Stimulated activated memory B cell treated with anti-CD40 and anti-IgM and Interleukin-4, amounts not matched to agents 10 μg/mL and 1 μg/mL and 100 μg/mL, for 72 hours (primary cell): Measurements from ENCODE around the gene FILIP1L.
A peak's percentile ranks its signal among the peaks of the same experiment; 100 is the strongest.

ENCODE experiments used
- ATAC-seq: fragments of 150-1000 bp; cut with Tn5 transposase; 2 replicates; pipeline ENCODE4 v1.10.0; 2021
- H3K27ac Mint-ChIP-seq: one replicate; pipeline ENCODE4 v1.8.0; 2022; ENCODE audit warnings: mild to moderate bottlenecking, mixed read lengths
- H3K27me3 Mint-ChIP-seq: one replicate; pipeline ENCODE4 v1.8.0; 2022; ENCODE audit warnings: mixed read lengths
- H3K36me3 Mint-ChIP-seq: one replicate; pipeline ENCODE4 v1.8.0; 2022; ENCODE audit warnings: mixed read lengths
- H3K4me1 Mint-ChIP-seq: one replicate; pipeline ENCODE4 v1.8.0; 2022; ENCODE audit warnings: mixed read lengths
- H3K4me3 Mint-ChIP-seq: one replicate; pipeline ENCODE4 v1.8.0; 2022; ENCODE audit warnings: mild to moderate bottlenecking, moderate library complexity, mixed read lengths
- H3K9me3 Mint-ChIP-seq: one replicate; pipeline ENCODE4 v1.8.0; 2022; ENCODE audit warnings: mixed read lengths

FILIP1L gene

GRCh38 chr3:100076731-100077529 is 37.4 kb downstream of the FILIP1L start:
- Mint-ChIP-seq H3K4me1 (peaks cover 23% of the 10 kb centered on the region), H3K27ac (no peak overlapping the region), H3K27me3 (no peaks in the 10 kb centered on the region), H3K36me3 (peaks cover 10% of the 10 kb centered on the region), H3K4me3 (no peak overlapping the region), H3K9me3 (no peaks in the 10 kb centered on the region)
- ATAC-seq, result no peak

- no peaks in the 10 kb centered on the region for H3K27me3 Mint-ChIP-seq
- no peak overlapping the region for H3K4me3 Mint-ChIP-seq
- no peaks in the 10 kb centered on the region for H3K9me3 Mint-ChIP-seq
These were observed 38.2 kb downstream of the FILIP1L start for GRCh38 chr3:100075851-100076730.

GRCh38 chr3:100075196-100075595 is 39.1 kb downstream of the FILIP1L start:
- Mint-ChIP-seq H3K4me1 (peaks cover 30% of the 10 kb centered on the region), H3K9me3 (no peaks in the 10 kb centered on the region), H3K27ac (no peak overlapping the region), H3K27me3 (no peaks in the 10 kb centered on the region), H3K4me3 (no peak overlapping the region), H3K36me3 (peaks cover 10% of the 10 kb centered on the region)
- ATAC-seq, result no peak

More at GRCh38 chr3:100075851-100076730, 38.2 kb downstream of the FILIP1L start:
- Mint-ChIP-seq H3K36me3 (peaks cover 10% of the 10 kb centered on the region), H3K4me1 (peaks cover 30% of the 10 kb centered on the region), H3K27ac (no peak overlapping the region)
- no peak for ATAC-seq

GRCh38 chr3:100073714-100074307 is 40.5 kb downstream of the FILIP1L start:
- Mint-ChIP-seq H3K4me1 (peaks cover 39% of the 10 kb centered on the region), H3K9me3 (no peaks in the 10 kb centered on the region), H3K27me3 (no peaks in the 10 kb centered on the region), H3K36me3 (peaks cover 10% of the 10 kb centered on the region), H3K4me3 (peak overlapping the region; percentile 69), H3K27ac (peak overlapping the region; percentile 76)
- peak; percentile 50 for ATAC-seq

GRCh38 chr3:100073049-100073713 is 41.1 kb downstream of the FILIP1L start:
- Mint-ChIP-seq H3K4me3 (no peak overlapping the region), H3K27me3 (no peaks in the 10 kb centered on the region), H3K4me1 (peaks cover 42% of the 10 kb centered on the region), H3K9me3 (no peaks in the 10 kb centered on the region), H3K36me3 (peaks cover 10% of the 10 kb centered on the region), H3K27ac (peak overlapping the region; percentile 76)
- ATAC-seq, result no peak

- peaks cover 10% of the 10 kb centered on the region for H3K36me3 Mint-ChIP-seq
- peak; percentile 75 for ATAC-seq
- H3K27me3 Mint-ChIP-seq, result no peaks in the 10 kb centered on the region
- H3K27ac Mint-ChIP-seq, result peak overlapping the region; percentile 30
- no peak overlapping the region for H3K4me3 Mint-ChIP-seq
- no peaks in the 10 kb centered on the region for H3K9me3 Mint-ChIP-seq
- H3K4me1 Mint-ChIP-seq, result peaks cover 42% of the 10 kb centered on the region
These were observed 41.8 kb downstream of the FILIP1L start for GRCh38 chr3:100072326-100073048.

GRCh38 chr3:100069472-100069871 is 44.8 kb downstream of the FILIP1L start:
- peak overlapping the region; percentile 17 for H3K27ac Mint-ChIP-seq
- no peak overlapping the region for H3K4me3 Mint-ChIP-seq
- H3K4me1 Mint-ChIP-seq, result peaks cover 42% of the 10 kb centered on the region
- ATAC-seq, result no peak
- no peaks in the 10 kb centered on the region for H3K36me3 Mint-ChIP-seq
- no peaks in the 10 kb centered on the region for H3K9me3 Mint-ChIP-seq
- no peaks in the 10 kb centered on the region for H3K27me3 Mint-ChIP-seq

- Mint-ChIP-seq H3K9me3 (no peaks in the 10 kb centered on the region), H3K4me1 (peaks cover 36% of the 10 kb centered on the region), H3K27ac (peak overlapping the region; percentile 17), H3K27me3 (no peaks in the 10 kb centered on the region), H3K4me3 (no peak overlapping the region), H3K36me3 (no peaks in the 10 kb centered on the region)
- peak; percentile 83 for ATAC-seq
These were observed 45.5 kb downstream of the FILIP1L start for GRCh38 chr3:100068826-100069225.

- Mint-ChIP-seq H3K9me3 (no peaks in the 10 kb centered on the region), H3K4me1 (peaks cover 25% of the 10 kb centered on the region), H3K27ac (no peak overlapping the region)
These were observed 46.7 kb downstream of the FILIP1L start for GRCh38 chr3:100067589-100067988.

GRCh38 chr3:100063929-100064461 is 50.3 kb downstream of the FILIP1L start:
- Mint-ChIP-seq H3K27ac (no peak overlapping the region), H3K9me3 (no peaks in the 10 kb centered on the region), H3K4me3 (no peak overlapping the region), H3K27me3 (no peaks in the 10 kb centered on the region), H3K36me3 (peaks cover 8% of the 10 kb centered on the region), H3K4me1 (peaks cover 5% of the 10 kb centered on the region)
- ATAC-seq, result no peak

More at GRCh38 chr3:100067589-100067988, 46.7 kb downstream of the FILIP1L start:
- H3K4me3 Mint-ChIP-seq, result no peak overlapping the region
- no peaks in the 10 kb centered on the region for H3K27me3 Mint-ChIP-seq
- peaks cover 3% of the 10 kb centered on the region for H3K36me3 Mint-ChIP-seq
- ATAC-seq, result no peak

GRCh38 chr3:100062665-100063064 is 51.6 kb downstream of the FILIP1L start:
- Mint-ChIP-seq H3K36me3 (peaks cover 8% of the 10 kb centered on the region), H3K9me3 (no peaks in the 10 kb centered on the region), H3K27ac (no peak overlapping the region), H3K4me3 (no peak overlapping the region), H3K27me3 (no peaks in the 10 kb centered on the region), H3K4me1 (no peaks in the 10 kb centered on the region)
- no peak for ATAC-seq

- Mint-ChIP-seq H3K9me3 (no peaks in the 10 kb centered on the region), H3K36me3 (peaks cover 8% of the 10 kb centered on the region), H3K27me3 (no peaks in the 10 kb centered on the region), H3K4me1 (no peaks in the 10 kb centered on the region), H3K27ac (no peak overlapping the region), H3K4me3 (no peak overlapping the region)
- ATAC-seq, result peak; percentile 63
These were observed 53.4 kb downstream of the FILIP1L start for GRCh38 chr3:100060685-100061484.

GRCh38 chr3:100059472-100059871 is 54.8 kb downstream of the FILIP1L start:
- Mint-ChIP-seq H3K4me1 (no peaks in the 10 kb centered on the region), H3K27ac (no peak overlapping the region), H3K27me3 (no peaks in the 10 kb centered on the region), H3K4me3 (no peak overlapping the region), H3K9me3 (no peaks in the 10 kb centered on the region), H3K36me3 (peaks cover 16% of the 10 kb centered on the region)
- no peak for ATAC-seq
